GM21529 (cell line): ENCODE results near the gene TRIM27.
"Not testable (repeated sequence)": the region's sequence is repeated elsewhere in the genome, so short reads cannot be mapped to it uniquely, and the experiment has no call there.

Experiments used
- ATAC-seq: cut with Tn5 transposase; IDR thresholded peaks from one replicate; pipeline ENCODE4 v1.9.1; 2021; ENCODE audit not compliant: unreplicated experiment

Gene TRIM27

GRCh38 chr6:28943223-28943556 lies 19.4 kb upstream of the TRIM27 start:
- no peak for ATAC-seq

- no peak for ATAC-seq
Measured at GRCh38 chr6:28941684-28942448, 18.1 kb upstream of the TRIM27 start.

- ATAC-seq, result peak; percentile 54
Measured at GRCh38 chr6:28940858-28941683, 17.3 kb upstream of the TRIM27 start.

- ATAC-seq, result peak; percentile 13
Measured at GRCh38 chr6:28940294-28940857, 16.6 kb upstream of the TRIM27 start.

- no peak for ATAC-seq
Measured at GRCh38 chr6:28933069-28933468, 9.3 kb upstream of the TRIM27 start.

- no peak for ATAC-seq
Measured at GRCh38 chr6:28929887-28930620, 6.3 kb upstream of the TRIM27 start.

GRCh38 chr6:28929339-28929738 lies 5.6 kb upstream of the TRIM27 start:
- ATAC-seq, result not testable (repeated sequence)

GRCh38 chr6:28927846-28928245 lies 4.1 kb upstream of the TRIM27 start:
- ATAC-seq, result no peak

GRCh38 chr6:28922821-28923317 lies 916 bp downstream of the TRIM27 start:
- ATAC-seq, result peak; percentile 36

- ATAC-seq, result no peak
Measured at GRCh38 chr6:28922004-28922820, 1.6 kb downstream of the TRIM27 start.

- no peak for ATAC-seq
Measured at GRCh38 chr6:28920281-28920680, 3.5 kb downstream of the TRIM27 start.

GRCh38 chr6:28914941-28915340 lies 8.8 kb downstream of the TRIM27 start:
- ATAC-seq, result no peak

GRCh38 chr6:28910901-28911690 lies 12.7 kb downstream of the TRIM27 start:
- no peak for ATAC-seq

- ATAC-seq, result no peak
Measured at GRCh38 chr6:28907394-28907793, 16.4 kb downstream of the TRIM27 start.

GRCh38 chr6:28906669-28907068 lies 17.1 kb downstream of the TRIM27 start:
- no peak for ATAC-seq

- no peak for ATAC-seq
Measured at GRCh38 chr6:28903686-28904085, 20.1 kb downstream of the TRIM27 start.

GRCh38 chr6:28901831-28902230 lies 22.0 kb downstream of the TRIM27 start:
- ATAC-seq, result no peak

- no peak for ATAC-seq
Measured at GRCh38 chr6:28900577-28901256, 23.1 kb downstream of the TRIM27 start.

- ATAC-seq, result no peak
Measured at GRCh38 chr6:28898710-28898965, 25.1 kb downstream of the TRIM27 start.
